SU-DHL-6 (cell line): ENCODE results near the gene RPS6KA4.

Experiments
- H2AFZ ChIP-seq: fragments of 200-600 bp; sonication (generic); 2 replicates; pipeline ENCODE4 v1.6.1; 2014; ENCODE audit warnings: low read depth, mild to moderate bottlenecking, moderate library complexity, mixed read lengths, antibody characterized with exemption, low read length; ENCODE audit not compliant: severe bottlenecking
- H3F3A ChIP-seq: fragments of 200-600 bp; shearing (Covaris generic); 2 replicates; pipeline ENCODE4 v1.6.0; 2016; ENCODE audit warnings: antibody characterized with exemption, mild to moderate bottlenecking; ENCODE audit not compliant: insufficient read depth
- H3K27ac ChIP-seq: fragments of 200-600 bp; sonication (generic); 2 replicates; pipeline ENCODE4 v1.5.1; 2016; ENCODE audit warnings: low read depth, mild to moderate bottlenecking, low read length, moderate library complexity, mixed read lengths
- H3K27me3 ChIP-seq: fragments of 200-600 bp; sonication (generic), shearing (Covaris generic); 2 replicates; pipeline ENCODE4 v1.6.0; 2014; ENCODE audit warnings: mild to moderate bottlenecking, low read length
- H3K36me3 ChIP-seq: fragments of 200-600 bp; sonication (generic); 2 replicates; pipeline ENCODE4 v1.6.1; 2014; ENCODE audit warnings: mild to moderate bottlenecking, low read length, mixed read lengths
- H3K4me2 ChIP-seq: fragments of 300-600, 200-600 bp; shearing (Covaris generic), sonication (generic); 2 replicates; pipeline ENCODE4 v1.6.0; 2014; ENCODE audit warnings: low read length, low read depth, mild to moderate bottlenecking; ENCODE audit not compliant: poor library complexity, severe bottlenecking
- H3K4me3 ChIP-seq: fragments of 200-600 bp; sonication (generic); 2 replicates; pipeline ENCODE4 v1.5.1; 2014; ENCODE audit warnings: antibody characterized with exemption, low read length, mild to moderate bottlenecking, mixed read lengths; ENCODE audit not compliant: insufficient read depth, poor library complexity, severe bottlenecking
- H3K79me2 ChIP-seq: fragments of 200-600 bp; sonication (generic); 2 replicates; pipeline ENCODE4 v1.6.1; 2014; ENCODE audit warnings: mild to moderate bottlenecking, low read length, moderate library complexity; ENCODE audit not compliant: insufficient read depth
- H3K9ac ChIP-seq: fragments of 200-600 bp; sonication (generic); 2 replicates; pipeline ENCODE4 v1.7.0; 2014; ENCODE audit warnings: mild to moderate bottlenecking, low read length
- H3K9me2 ChIP-seq: fragments of 200-600 bp; sonication (generic); replicated peaks from 2 replicates; pipeline ENCODE4 v1.6.1; 2014; ENCODE audit warnings: low read length; ENCODE audit not compliant: insufficient read depth
- H3K9me3 ChIP-seq: fragments of 200-600 bp; sonication (generic); 2 replicates; pipeline ENCODE4 v1.6.1; 2014; ENCODE audit warnings: low read length, mixed read lengths; ENCODE audit not compliant: insufficient read depth
- H4K20me1 ChIP-seq: fragments of 200-600 bp; sonication (generic); 2 replicates; pipeline ENCODE4 v1.6.1; 2014; ENCODE audit warnings: low read depth, mild to moderate bottlenecking, antibody characterized with exemption, low read length, moderate library complexity, mixed read lengths
- EZH2phosphoT487 ChIP-seq: fragments of 200-600 bp; sonication (generic), shearing (Covaris generic); conservative IDR thresholded peaks from 2 replicates; pipeline ENCODE4 v1.6.1; 2018; ENCODE audit warnings: mild to moderate bottlenecking, antibody characterized with exemption, low read length, moderate library complexity, mixed read lengths
- TF ChIP-seq, protein P1 (sequence below): fragments of 200-600 bp; sonication (generic); IDR thresholded peaks from one replicate; pipeline ENCODE4 v1.5.1; 2017; ENCODE audit warnings: antibody characterized with exemption, mild to moderate bottlenecking, low read length, moderate library complexity; ENCODE audit not compliant: insufficient read depth, poor library complexity, severe bottlenecking

The RPS6KA4 gene

DNA sequence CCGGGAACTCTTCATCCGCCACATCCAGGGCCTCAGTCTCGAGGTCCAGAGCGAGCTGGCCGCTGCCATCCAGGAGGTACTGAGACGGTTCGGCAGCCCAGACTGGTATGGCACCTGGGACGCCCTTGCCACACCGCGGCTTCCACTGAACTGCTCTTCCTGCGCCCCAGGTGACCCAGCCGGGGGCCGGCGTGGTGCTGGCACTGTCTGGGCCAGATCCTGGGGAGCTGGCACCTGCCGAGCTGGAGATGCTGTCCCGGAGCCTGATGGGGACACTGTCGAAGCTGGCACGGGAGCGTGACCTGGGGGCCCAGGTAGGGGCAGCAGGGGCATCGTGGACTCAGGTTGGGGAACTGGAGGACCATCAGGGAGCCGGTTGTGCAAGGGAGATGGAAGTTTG, 17.5 kb upstream of the RPS6KA4 start:
- Histone ChIP-seq H3K27me3 (no peaks in the 10 kb centered on the region), H3K4me3 (no peak overlapping the region), H3K9me3 (no peaks in the 10 kb centered on the region), H3K36me3 (no peaks in the 10 kb centered on the region), H3K27ac (no peak overlapping the region), H3F3A (peaks cover 15% of the 10 kb centered on the region), H2AFZ (no peak overlapping the region), H3K79me2 (peaks cover 5% of the 10 kb centered on the region; the same call in 1 of the 2 replicates), H3K9ac (no peak overlapping the region), H3K4me2 (no peak overlapping the region), H3K9me2 (no peaks in the 10 kb centered on the region), H4K20me1 (no peaks in the 10 kb centered on the region)
- TF ChIP-seq, protein P1, sequence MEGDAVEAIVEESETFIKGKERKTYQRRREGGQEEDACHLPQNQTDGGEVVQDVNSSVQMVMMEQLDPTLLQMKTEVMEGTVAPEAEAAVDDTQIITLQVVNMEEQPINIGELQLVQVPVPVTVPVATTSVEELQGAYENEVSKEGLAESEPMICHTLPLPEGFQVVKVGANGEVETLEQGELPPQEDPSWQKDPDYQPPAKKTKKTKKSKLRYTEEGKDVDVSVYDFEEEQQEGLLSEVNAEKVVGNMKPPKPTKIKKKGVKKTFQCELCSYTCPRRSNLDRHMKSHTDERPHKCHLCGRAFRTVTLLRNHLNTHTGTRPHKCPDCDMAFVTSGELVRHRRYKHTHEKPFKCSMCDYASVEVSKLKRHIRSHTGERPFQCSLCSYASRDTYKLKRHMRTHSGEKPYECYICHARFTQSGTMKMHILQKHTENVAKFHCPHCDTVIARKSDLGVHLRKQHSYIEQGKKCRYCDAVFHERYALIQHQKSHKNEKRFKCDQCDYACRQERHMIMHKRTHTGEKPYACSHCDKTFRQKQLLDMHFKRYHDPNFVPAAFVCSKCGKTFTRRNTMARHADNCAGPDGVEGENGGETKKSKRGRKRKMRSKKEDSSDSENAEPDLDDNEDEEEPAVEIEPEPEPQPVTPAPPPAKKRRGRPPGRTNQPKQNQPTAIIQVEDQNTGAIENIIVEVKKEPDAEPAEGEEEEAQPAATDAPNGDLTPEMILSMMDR: no peak
- TF ChIP-seq EZH2phosphoT487: no peak

DNA sequence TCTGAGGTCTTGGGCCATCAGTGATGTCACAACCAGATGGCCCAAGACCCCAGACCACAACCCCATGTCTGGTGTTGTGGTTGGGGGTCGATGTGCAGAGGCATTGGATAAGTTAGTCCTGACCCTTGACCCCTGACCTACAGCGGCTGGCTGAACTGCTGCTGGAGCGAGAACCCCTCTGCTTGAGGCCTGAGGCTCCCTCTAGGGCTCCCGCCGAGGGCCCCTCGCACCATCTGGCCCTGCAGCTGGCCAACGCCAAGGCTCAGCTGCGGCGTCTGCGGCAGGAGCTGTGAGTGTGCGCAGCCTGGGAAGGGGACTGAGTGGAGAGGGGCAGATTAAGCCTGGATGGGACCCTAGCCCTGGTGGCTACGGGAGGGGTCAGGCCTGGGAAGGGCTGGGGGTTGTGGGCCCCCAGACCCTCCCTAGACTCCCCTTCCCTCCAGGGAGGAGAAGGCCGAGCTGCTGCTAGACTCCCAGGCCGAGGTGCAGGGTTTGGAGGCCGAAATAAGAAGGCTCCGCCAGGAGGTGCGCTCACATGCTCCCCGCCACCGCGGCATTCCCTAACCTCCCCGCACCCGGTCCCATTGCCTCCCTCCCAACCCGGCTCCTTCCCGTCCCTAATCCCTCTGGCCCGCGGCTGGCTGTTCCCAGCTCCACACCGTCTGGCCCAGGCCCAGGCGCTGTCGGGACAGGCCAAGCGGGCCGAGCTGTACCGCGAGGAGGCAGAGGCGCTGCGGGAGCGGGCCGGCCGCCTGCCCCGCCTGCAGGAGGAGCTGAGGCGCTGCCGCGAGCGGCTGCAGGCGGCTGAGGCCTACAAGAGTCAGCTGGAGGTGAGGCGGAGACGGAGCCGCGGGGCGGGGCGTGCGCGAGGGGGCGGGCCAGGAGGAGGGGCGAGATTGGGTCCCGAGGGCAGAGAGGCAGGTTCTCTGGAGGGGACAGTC, 16.8 kb upstream of the RPS6KA4 start:
- TF ChIP-seq, protein P1: peak; percentile 25
- TF ChIP-seq EZH2phosphoT487: no peak
- Histone ChIP-seq H3K36me3 (no peaks in the 10 kb centered on the region), H3K27ac (no peak overlapping the region), H4K20me1 (no peaks in the 10 kb centered on the region), H3K27me3 (no peaks in the 10 kb centered on the region), H3K4me3 (no peak overlapping the region), H3K9ac (no peak overlapping the region), H3K79me2 (peaks cover 5% of the 10 kb centered on the region; the same call in 1 of the 2 replicates), H3K4me2 (peak overlapping the region; percentile 35), H3F3A (peaks cover 15% of the 10 kb centered on the region), H3K9me3 (no peaks in the 10 kb centered on the region), H2AFZ (no peak overlapping the region), H3K9me2 (no peaks in the 10 kb centered on the region)

DNA sequence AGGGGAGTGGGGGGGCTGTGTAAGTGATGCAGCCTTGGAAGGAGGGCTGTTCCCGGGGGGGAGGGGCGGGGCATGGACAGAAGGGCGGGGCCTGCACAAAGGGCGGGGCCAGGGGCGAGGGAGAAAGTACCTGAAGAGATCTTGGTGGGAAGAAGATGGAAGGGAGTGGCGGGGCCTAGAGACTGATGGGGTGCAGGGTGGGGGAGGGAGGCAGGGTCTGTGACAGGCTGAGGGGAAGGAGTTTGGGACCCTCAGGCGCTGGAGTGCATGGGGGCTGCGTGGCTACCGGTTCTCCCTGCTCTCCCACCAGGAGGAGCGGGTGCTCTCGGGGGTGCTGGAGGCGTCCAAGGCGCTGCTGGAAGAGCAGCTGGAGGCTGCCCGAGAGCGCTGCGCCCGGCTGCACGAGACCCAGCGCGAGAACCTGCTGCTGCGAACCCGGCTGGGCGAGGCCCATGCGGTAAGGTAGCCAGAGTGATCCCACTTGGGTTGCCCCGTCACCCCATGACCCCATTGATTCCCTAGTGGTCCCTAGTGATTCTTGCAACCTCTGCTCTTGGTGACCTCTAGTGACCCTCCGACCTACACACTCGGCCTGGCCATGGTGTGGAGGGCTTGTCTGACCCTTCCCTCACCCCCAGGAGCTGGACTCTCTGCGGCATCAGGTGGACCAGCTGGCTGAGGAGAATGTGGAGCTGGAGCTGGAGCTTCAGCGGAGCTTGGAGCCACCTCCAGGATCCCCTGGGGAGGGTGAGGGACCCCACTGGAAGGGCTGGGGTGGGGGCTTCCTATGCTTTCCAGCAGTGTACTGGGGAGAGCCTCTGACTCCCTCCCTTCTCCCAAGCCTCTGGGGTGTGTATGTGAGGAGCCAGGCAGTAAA, 15.9 kb upstream of the RPS6KA4 start:
- no peak overlapping the region for H3K4me3 ChIP-seq
- no peak for TF ChIP-seq EZH2phosphoT487
- TF ChIP-seq, protein P1: no peak
- peaks cover 5% of the 10 kb centered on the region; the same call in 1 of the 2 replicates for H3K79me2 ChIP-seq
- peak overlapping the region; percentile 35 for H3K4me2 ChIP-seq
- H2AFZ ChIP-seq: no peak overlapping the region
- no peaks in the 10 kb centered on the region for H4K20me1 ChIP-seq
- no peaks in the 10 kb centered on the region for H3K9me2 ChIP-seq
- no peaks in the 10 kb centered on the region for H3K36me3 ChIP-seq
- peaks cover 13% of the 10 kb centered on the region for H3F3A ChIP-seq
- H3K9ac ChIP-seq: no peak overlapping the region
- H3K27me3 ChIP-seq: no peaks in the 10 kb centered on the region
- no peak overlapping the region for H3K27ac ChIP-seq
- H3K9me3 ChIP-seq: no peaks in the 10 kb centered on the region
